CD4-positive, alpha-beta T cell treated with Interleukin-21 for 1 hour (primary cell): Measurements from ENCODE around the gene TBC1D5.

Experiments
- DNase-seq: peaks from one replicate; pipeline ENCODE4 v3.0.0-alpha.2; 2020

Gene TBC1D5

GRCh38 chr3:17459470-17459993 is 282.9 kb downstream of the TBC1D5 start:
- DNase-seq, result no peak

DNA sequence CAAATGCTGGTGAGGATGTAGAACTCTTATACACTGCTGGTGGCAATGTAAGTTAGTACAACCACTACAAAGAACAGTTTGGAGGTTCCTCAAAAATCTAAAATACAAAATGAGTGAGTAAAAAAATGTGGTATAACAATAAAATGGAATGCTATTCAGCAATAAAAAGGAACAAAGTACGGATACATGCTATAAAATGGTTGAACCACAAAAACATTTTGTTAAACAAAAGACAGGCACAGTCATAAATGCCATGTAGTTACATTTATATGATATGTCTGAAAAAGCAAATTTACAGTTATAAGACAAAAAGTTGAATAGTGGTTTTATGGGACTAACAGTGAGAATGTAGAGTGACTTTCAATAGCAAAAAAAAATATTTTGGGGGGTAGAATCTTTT is 285.8 kb downstream of the TBC1D5 start:
- DNase-seq, result no peak

GRCh38 chr3:17456046-17456445 is 286.4 kb downstream of the TBC1D5 start:
- DNase-seq, result no peak

GRCh38 chr3:17444865-17445264 is 297.6 kb downstream of the TBC1D5 start:
- no peak for DNase-seq

- DNase-seq, result no peak
These were observed 299.3 kb downstream of the TBC1D5 start for GRCh38 chr3:17443142-17443541.

DNA sequence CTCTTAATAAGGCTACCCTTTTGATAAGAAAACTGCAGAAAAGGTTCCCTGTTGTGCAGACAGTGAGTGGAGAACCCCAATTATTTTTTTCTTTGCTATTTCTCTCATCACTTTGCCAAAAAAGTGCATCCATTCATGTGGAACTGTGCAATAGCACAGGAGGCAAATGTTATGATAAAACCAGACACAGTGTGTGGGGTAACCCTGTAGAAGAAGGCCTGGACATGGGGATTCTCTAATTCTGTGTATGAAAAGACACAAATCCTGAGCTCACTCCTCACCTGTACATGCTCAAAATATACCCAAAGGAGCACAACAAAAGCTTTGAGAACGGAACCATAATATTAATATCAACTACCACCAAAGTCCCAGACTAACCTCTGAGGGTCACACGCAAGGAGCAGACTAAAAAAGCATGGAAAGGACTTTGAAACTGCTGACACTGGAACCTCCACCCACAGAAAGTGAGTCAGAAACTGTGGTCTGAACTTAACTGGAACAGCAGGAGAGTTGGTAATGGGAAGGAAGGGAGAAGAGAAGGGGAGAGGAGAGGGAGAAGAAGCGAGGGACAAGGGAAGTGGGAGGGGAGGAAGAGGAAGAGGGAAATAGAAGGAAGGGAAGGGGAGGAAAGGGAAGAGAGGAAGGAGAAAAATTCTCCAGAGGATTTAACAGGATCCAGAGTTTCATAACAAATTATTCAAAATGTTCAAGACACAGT is 299.9 kb downstream of the TBC1D5 start:
- no peak for DNase-seq

- no peak for DNase-seq
These were observed 308.6 kb downstream of the TBC1D5 start for GRCh38 chr3:17433876-17434275.

GRCh38 chr3:17432236-17432635 is 310.2 kb downstream of the TBC1D5 start:
- DNase-seq, result no peak

DNA sequence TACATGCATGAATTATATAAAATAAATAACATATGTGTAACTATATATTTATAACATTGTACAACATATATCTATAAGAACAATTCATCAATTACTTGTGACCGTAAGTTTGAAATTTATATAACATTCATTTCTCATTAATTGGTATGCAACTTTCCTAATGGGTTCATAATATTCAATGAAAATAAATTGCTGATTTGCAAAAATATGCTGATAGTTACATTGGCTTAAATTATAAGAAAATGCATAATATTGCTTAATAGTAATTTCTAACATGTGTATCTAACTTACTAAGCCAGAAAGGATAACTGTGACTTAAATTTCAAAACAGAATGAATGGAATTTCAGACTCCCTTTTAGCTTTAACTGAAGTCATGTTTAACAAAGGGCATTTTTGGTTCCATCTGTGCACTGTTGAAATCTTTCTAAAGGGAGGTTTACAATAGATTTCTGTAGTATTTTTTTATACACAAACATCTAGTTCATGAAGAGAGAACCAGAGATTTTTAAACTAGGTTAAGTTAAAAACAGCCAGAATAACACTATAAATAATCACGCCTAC is 310.9 kb downstream of the TBC1D5 start:
- DNase-seq, result no peak

DNA sequence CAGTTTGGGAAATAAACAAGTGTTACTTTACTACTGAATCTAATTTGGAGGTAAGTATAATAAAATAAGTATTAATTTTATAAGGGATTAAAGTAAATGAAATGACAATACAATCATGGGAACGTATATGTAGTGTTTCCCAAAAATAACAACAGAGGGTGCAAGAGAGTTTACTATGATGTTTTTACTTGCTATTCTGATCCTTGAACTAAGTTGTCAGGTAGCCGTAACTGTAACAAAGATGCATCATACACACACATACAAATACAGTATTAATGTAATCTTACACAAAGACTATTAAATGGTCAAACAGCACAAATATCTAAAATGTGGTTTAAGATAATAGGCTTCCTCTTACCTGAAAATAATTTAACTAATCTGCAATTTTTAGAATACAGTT is 311.4 kb downstream of the TBC1D5 start:
- peak; percentile 2 for DNase-seq

DNA sequence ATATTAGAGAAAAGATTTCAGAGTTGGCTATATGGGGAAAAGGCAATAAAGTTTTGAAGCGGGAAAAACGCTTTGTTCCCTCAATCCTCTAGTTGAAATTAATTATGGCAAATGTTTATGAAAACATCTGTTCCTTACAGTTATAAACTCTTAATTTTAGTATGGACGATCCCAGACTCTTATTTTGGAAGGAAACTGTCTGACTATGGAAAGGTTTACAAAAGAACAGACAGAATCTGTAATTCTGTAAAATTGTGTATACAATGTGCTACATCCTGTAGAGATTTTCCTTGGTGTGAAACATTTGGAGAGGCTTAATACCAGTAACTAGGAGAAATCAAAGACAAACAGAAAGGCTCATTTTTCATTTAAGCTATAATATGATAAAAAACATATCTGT is 311.8 kb downstream of the TBC1D5 start:
- no peak for DNase-seq

DNA sequence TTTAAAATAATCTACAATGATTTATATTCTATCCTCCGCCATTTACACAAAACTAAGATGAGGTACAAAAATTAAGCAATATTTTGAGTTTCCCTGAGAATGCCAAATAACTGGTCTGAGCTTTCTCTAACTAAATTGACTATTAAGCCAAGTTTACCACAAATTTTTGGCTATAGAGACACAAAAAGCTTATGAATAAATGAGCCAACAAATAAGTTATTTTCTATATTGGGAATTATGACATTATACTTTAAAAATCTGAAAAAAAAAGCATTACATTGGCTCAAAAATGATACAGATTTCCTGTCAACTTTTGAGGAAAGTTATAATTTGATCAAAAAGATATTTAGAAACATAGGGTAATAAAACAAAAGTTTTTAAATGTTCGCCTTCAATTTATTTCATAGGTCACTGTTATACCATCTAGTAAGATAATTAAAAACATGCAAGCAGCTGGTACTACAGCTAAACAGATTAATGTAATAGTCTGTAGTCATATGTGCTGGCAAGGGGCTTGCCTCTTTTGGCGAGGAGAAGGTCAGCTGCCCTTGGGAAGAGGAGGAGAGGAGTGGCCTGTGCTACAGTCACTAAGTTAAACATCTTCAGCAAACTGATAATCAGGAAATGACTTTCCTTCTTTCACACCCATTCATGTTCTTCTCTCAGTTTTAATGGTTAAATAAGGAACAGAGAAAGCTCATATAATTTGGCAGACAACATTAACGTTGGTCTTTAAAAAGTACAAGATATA is 318.5 kb downstream of the TBC1D5 start:
- DNase-seq, result no peak

DNA sequence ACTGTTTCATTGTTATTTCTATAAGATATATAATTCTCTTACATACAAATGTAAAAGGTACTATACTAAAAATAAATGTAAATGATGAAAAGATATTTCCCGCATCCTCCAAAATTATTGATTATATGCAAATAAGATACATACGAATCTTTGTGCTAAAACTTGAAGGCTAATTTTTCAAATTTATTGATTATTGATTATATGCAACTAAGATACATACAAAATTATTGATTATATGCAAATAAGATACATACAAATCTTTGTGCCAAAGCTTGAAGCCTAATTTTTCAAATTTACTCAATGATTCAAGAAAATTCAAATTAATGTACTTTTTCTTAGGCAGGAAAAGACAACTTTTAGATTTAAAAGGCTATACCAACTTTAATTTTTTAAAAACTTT is 319.8 kb downstream of the TBC1D5 start:
- DNase-seq, result no peak

DNA sequence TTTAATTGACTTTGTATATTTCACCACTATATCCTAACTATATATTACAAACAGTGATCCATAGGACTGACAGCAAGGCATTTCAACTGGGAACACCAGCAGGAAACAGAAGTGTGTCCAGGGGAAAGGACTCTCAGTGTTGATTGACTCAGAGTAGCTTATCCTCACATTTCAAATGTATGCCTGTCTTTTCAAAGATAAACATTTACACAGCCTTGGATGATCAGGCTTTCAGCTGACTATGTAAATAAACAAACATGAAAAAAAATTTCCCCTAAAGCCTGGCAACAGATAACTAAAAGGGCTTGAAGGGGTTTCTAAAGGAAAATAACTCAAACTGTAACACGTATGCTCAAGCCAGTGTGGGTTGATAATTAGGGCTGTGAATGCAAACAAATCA is 321.8 kb downstream of the TBC1D5 start:
- no peak for DNase-seq

DNA sequence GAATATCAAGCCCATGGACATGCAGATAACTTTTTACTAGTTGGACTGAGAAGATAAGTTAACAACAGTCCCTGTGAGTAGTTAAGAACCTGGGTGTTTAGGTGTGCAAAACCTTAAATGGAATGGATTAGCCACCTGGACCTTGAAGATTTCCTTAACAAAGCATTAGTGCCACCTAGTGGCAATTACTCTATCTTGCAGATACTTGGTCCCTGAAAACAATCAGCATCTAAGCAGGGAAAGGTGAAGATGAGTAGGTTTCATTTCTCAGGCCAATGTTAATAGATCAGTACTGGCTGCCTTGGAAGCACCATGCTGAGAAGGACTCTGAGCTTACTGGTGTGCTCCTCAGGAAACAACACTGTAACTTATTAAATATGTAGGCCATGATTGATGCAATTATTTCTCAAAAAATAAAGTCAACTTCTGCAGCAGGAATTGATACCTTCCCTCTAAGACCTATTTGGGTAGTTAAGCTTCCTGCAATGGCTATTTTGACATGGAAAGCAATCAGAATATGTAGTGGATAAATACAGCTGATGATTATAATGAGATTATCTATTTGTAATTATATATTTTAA is 329.4 kb downstream of the TBC1D5 start:
- peak; percentile 65 for DNase-seq

GRCh38 chr3:17411157-17411877 is 331.1 kb downstream of the TBC1D5 start:
- DNase-seq, result no peak

GRCh38 chr3:17407576-17407975 is 334.9 kb downstream of the TBC1D5 start:
- no peak for DNase-seq

DNA sequence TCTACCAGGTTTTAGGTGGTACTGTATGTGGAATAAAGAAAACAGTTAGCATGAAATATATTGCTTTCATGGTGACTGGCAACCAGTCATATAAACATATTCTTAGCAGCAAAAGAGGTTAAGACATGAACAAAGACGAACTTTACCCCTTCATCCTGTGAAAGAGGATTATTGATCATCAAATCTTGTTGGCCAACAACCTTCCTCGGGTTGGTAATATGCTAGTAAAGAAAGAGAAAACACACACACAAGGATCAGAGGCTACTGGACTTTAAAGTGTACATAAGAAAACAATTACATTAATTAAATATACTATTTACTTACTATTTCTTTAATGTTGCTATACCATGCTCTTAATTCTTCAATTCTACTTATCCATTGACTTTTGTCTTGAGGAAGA is 337.9 kb downstream of the TBC1D5 start:
- no peak for DNase-seq

DNA sequence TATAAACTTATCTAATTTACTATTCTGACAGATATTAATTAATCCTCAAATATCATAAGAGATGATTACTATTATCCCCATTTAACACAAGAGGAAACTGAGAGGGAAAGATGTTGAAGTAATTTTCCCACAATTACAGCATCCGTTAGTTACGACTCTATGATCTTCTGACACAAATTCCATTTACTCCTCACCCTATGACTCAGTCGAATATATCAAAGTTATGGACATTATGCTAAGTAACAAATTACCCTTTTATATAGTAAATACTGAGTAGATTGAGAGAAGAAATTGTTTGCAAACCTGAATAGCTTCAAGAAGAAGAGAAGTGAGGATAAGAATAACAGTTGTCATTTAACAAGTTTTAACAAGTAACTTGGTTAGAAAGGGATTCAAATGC is 340.0 kb downstream of the TBC1D5 start:
- no peak for DNase-seq

DNA sequence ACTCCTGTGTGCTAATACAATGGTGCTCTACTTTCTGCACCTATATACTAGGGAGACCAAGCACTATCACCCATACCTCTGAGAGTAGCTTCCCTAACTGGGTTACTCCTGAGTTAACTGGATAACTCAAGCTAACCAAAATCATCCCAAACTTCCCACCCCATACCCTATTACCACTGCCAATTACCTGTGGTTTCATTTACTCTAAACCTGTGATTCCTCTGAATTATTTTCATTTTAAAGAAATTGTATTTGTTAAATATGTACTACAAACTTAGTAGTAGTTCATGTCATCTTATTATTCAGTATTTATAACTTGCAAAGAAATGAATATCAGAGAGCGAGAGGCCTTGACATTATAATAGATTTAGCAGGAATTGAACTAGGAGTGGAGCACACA is 340.5 kb downstream of the TBC1D5 start:
- no peak for DNase-seq

DNA sequence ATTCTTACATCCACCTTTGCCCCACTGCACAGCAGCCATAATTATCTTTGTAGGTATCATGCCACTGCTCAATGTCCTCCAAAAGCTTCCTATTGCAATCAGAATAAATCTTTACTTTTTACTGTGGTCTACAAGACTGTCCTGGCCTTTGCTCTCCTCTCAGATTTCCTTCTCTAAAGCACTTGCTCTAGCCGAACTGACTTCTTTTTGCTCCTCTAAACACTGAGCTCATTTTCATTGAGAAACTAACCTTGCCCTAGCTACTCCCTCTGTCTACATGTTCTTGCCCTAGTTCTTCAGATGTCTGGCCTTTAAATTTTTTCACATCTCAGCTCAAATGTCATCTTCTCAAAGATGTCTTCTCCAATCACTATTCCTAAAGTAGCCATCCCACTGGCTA is 342.8 kb downstream of the TBC1D5 start:
- DNase-seq, result no peak

- no peak for DNase-seq
These were observed 343.4 kb downstream of the TBC1D5 start for GRCh38 chr3:17398959-17399551.

DNA sequence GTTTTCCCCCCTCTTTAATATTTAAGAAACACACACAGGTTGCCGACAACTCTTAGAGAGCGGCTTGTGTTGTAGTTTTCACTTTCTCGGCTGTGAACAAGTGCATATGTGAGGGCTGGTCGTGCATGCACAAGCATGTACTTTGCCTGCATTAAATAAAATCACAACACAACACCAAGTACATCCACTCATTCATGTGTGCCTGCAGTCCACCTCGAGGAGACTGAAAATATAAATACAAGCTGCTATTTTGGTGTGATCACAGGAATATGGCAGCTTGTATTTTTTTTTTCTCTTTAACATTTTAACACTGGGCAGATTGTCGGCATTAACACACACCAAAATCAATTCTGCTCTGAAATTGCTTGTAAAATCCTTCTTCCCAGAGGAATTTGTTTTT is 346.4 kb downstream of the TBC1D5 start:
- no peak for DNase-seq
